GM06990 (cell line): ENCODE measurements around the gene COL5A2.

Experiments
- DNase-seq: peaks from one replicate; pipeline ENCODE4 v3.0.0-alpha.2; 2011; ENCODE audit not compliant: insufficient read length; ENCODE audit errors: extremely low read depth
- H3K27me3 ChIP-seq: replicated peaks from 2 replicates; pipeline ENCODE4 v1.6.0; 2011; ENCODE audit warnings: low read length; ENCODE audit not compliant: control insufficient read depth, insufficient read depth
- H3K36me3 ChIP-seq: 2 replicates; pipeline ENCODE4 v1.5.1; 2011; ENCODE audit warnings: low read length; ENCODE audit not compliant: control insufficient read depth, insufficient read depth
- H3K4me3 ChIP-seq: replicated peaks from 2 replicates; pipeline ENCODE4 v1.5.1; 2011; ENCODE audit warnings: low read depth, mild to moderate bottlenecking, control low read depth, low read length
- TF ChIP-seq, protein P1 (sequence below): IDR thresholded peaks from 2 replicates; pipeline ENCODE4 v1.5.1; 2011; ENCODE audit warnings: low read length, control low read depth, mild to moderate bottlenecking, inconsistent platforms; ENCODE audit not compliant: insufficient read depth, poor library complexity, severe bottlenecking

COL5A2 gene

DNA sequence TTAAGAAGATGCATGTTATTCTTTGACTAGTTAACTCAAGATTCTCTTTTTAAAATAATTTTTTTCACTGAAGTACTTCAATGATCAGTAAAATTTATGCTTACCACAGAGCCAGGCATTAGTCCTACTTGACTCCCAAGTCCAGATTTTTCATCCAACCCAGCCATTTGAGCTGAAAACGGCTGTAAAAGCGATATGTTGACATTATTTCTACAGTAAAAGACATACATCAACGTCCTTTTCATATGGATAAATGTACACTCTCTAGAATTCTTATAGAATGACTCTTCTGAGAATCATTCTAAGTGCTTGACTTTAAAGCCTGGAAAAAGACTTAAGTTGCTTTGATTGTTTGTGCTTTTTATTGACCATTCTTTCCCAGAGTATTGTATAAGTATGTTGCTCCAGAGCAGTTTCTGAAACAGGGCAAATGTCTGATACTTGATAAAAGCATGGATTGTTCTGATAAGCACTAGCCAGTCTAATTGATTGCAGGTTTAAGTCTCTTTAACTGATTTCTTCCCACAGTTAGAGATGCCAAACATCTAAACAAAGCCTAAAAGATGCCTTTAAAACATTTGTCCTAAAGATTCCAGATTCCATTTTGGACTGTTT is 90.9 kb downstream of the COL5A2 start:
- Histone ChIP-seq H3K36me3 (no peaks in the 10 kb centered on the region), H3K27me3 (no peaks in the 10 kb centered on the region)
- TF ChIP-seq, protein P1, sequence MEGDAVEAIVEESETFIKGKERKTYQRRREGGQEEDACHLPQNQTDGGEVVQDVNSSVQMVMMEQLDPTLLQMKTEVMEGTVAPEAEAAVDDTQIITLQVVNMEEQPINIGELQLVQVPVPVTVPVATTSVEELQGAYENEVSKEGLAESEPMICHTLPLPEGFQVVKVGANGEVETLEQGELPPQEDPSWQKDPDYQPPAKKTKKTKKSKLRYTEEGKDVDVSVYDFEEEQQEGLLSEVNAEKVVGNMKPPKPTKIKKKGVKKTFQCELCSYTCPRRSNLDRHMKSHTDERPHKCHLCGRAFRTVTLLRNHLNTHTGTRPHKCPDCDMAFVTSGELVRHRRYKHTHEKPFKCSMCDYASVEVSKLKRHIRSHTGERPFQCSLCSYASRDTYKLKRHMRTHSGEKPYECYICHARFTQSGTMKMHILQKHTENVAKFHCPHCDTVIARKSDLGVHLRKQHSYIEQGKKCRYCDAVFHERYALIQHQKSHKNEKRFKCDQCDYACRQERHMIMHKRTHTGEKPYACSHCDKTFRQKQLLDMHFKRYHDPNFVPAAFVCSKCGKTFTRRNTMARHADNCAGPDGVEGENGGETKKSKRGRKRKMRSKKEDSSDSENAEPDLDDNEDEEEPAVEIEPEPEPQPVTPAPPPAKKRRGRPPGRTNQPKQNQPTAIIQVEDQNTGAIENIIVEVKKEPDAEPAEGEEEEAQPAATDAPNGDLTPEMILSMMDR: no peak

DNA sequence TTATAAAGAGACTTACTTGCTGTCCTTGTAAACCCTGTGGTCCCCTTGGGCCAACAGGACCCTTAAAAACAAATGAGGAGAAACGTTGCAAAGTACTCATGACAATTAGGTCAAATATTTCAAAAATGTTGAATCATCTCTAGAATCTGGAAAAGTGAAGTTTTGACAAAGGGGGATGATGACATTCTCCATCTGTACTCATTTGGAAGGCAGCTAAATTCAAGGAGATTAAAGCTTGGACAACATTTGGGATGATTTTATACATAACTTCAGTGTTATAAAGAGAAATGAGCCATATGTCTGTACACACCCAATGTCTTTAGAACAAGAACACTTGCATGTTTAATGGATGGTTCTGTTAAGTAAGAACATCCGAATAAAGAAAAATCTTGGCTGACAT is 92.9 kb downstream of the COL5A2 start:
- Histone ChIP-seq H3K4me3 (no peak overlapping the region), H3K36me3 (no peaks in the 10 kb centered on the region), H3K27me3 (no peaks in the 10 kb centered on the region)
- no peak for DNase-seq
- TF ChIP-seq, protein P1: no peak

More for the DNA sequence above, 90.9 kb downstream of the COL5A2 start:
- H3K4me3 ChIP-seq: no peak overlapping the region
- DNase-seq: no peak

DNA sequence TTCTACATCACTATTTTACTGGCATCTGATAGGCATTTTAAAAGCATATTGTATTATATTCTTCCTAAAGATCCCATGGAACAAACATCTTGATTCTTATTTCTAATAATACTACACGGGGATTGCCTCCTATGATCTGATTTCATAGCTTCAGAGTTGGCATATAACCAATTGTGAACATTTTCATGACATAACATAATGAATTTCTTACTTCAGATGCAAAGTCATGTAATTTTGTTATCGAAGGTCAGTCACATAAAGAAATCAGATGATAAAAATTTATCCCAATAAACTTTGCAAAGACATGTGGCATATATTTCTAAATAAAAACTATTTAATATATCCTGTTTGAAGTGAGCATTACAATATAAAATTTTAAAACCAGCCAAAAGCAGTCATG is 93.3 kb downstream of the COL5A2 start:
- Histone ChIP-seq H3K27me3 (no peaks in the 10 kb centered on the region), H3K4me3 (no peak overlapping the region), H3K36me3 (no peaks in the 10 kb centered on the region)
- no peak for DNase-seq
- TF ChIP-seq, protein P1: no peak

DNA sequence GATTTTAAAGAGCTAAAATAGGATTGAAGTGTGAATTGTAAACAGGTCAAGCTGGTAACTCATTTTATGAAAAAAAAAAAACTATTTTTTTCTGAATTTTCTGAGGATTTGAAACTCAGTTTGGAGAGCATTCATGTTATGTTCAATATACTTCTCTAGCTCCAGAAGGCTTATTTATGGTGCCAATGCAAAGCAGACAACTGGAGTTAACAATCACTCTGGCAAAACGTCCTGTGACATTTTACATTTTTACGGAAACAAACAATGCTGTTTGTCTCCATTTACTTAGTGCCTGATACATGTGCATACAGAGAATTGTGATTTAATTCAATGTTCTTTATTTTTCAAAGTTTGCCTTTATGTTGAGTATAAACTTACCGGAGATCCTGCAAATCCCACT is 96.0 kb downstream of the COL5A2 start:
- Histone ChIP-seq H3K4me3 (no peak overlapping the region), H3K36me3 (no peaks in the 10 kb centered on the region), H3K27me3 (no peaks in the 10 kb centered on the region)
- TF ChIP-seq, protein P1: no peak
- no peak for DNase-seq

DNA sequence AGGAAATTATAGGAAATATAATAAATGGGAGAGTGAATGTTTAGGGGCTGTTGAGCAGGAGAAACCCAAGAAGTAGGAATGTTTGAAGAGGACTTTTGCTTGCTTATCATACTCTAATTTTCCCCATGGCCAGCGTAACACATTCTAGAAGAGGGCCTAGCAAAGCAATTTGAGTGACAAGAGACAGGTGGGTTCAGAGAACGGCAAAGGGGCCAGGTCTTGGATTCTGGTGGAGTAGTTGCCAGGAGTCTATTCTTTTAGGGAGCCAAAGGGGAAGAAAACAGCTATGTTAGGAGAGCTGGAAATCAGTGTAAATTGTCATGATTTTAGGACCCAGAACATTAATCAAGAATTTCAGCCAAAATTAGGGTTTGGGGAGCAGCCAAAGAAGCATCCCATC is 96.5 kb downstream of the COL5A2 start:
- no peaks in the 10 kb centered on the region for H3K36me3 ChIP-seq
- TF ChIP-seq, protein P1: no peak
- DNase-seq: no peak

DNA sequence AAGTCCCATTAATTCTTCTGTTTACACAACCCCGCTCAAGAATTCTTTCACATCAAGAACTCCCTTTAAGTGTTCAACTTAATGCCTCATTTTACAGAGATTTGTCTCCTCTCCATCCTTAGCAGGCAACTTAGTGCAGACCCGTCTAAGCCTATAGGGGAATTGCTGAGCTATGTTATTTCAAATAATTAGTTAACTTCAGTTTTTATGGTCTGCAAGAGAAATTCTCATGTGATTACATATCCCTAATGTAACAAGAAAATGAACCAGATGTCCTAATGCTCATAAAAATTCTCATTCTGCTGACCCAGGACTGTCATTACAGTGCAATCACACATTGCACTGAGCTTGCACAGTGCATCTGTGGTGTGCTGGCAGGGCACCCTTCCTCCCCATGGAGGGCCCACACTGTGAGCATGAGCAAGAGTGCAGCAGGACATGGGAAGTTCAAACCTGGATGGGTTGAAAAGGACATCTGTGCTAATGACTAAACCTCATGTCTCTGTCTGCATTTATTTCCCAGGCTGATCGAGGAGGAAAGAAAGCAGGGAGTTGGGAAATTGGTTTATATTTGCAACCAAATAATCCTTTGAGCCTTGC is 97.1 kb downstream of the COL5A2 start:
- TF ChIP-seq, protein P1: no peak
- no peak overlapping the region for H3K4me3 ChIP-seq
- no peaks in the 10 kb centered on the region for H3K36me3 ChIP-seq
- no peak for DNase-seq
- H3K27me3 ChIP-seq: no peaks in the 10 kb centered on the region

More for the DNA sequence above, 96.5 kb downstream of the COL5A2 start:
- no peaks in the 10 kb centered on the region for H3K27me3 ChIP-seq
- no peak overlapping the region for H3K4me3 ChIP-seq
